HL-60/S4 (cell line): ENCODE measurements around the gene GINS1.
"Not testable (repeated sequence)": the region's sequence is repeated elsewhere in the genome, so short reads cannot be mapped to it uniquely, and the experiment has no call there.

ENCODE experiments used
- in situ Hi-C: fragments of 300-500 bp; cut with MboI; formaldehyde crosslinking; loops from 2 replicates; pipeline ENCODE4 v1.14.3; 2022; ENCODE audit warnings: low sequenced_read_pairs

The GINS1 gene

GRCh38 chr20:25471020-25471419 is 63.5 kb downstream of the GINS1 start:
- in situ Hi-C loops: no loop called here

- in situ Hi-C loops: not testable (repeated sequence)
Measured at GRCh38 chr20:25473297-25473696, 65.8 kb downstream of the GINS1 start.

DNA sequence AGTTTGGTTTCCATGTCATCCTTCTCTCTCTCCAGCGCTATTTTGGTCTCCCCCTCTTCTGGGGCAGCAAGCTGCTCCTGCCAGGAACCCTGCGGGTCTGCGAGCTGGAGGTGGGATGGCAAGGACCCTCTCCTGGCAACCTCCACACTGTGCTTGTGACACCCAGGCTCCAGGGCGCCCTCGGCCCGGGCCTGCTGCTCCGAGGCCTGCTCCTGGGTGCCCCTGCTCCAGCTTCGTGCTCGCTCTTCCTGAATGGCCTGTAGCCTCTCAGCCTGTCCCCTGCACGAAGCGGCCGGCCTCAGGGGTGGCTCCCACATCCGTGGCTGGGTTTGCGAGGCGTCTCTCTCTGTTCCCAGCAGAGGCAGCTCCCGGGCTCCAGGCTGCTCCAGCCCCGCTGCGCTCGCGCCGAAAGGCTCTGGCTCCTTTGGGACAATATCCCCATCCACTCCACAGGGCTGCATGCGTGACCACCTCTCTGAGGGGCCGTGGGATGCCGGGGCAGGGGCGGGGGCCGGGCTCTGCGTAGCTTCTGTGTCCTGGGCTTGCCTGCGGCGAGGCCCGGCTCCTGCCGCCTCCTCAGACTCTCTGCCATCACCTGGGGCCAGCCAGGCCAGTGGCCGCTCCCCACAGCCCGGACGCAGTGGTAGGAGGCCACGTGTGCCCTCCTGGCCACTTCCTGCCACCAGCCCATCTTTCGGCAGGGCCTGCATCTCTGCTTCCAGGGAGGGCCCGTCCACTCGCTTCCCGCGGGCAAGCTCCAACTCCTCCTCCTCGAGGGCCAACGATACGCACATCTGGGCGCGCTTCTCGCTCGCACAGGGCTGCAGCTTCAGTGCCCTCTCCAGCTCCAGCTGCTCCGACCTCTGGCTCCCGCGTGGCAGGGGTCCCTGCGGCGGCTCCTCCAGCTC is 68.9 kb downstream of the GINS1 start:
- in situ Hi-C loops: no loop called here

GRCh38 chr20:25477014-25477882 is 69.8 kb downstream of the GINS1 start:
- in situ Hi-C loops: no loop called here

DNA sequence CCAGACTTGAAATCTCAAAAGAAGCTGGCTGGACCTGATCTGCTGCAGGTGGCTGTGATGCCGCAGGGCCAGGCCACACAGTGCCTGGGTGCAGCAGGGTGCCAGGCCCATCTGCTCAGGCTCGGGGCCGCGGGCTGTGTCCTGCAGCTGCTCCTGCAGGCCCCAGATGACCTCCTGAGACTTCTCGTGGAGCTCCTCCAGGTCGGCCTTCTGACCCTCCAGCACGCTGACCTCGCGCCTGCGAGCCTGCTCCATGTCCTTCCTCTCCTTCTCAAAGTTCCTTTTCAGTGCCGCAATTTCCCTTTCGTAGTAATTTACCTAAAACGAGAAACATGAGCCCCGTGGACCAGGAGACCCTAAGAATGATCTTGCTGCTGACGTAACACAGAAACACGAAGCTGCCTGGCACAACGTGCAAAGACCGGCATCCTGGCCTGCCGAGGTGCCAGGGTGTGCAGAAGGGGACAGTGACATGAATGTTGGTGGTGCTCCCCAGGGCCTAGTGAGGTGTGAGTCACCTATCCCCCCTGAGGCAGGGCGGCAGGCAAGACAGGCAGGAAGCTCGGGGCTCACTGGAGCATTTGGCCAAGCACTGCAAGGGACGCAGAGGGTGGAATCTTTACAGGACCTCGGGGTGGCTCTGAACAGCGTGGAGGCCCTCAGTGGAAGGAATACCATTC is 71.6 kb downstream of the GINS1 start:
- in situ Hi-C loops: no loop called here

GRCh38 chr20:25479638-25480037 is 72.2 kb downstream of the GINS1 start:
- in situ Hi-C loops: no loop called here

DNA sequence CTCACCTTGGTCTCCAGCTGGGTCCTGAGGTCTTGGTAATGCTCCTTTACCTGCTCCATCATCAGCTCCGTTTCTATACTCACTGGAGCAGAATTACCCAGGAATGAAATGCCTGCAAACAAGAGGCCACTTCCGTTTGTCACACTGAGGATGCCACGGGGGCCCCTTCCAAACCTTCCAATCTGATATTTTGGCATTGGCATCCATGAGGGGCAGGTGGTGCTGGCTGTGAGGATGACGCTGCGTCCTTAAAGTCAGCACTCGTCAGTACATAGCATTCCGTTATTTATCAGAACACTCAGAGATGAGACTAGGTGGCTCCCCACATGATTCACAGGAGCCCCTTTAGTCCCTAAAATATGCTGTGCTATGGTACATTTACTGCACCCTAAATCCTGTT is 72.7 kb downstream of the GINS1 start:
- in situ Hi-C loops: no loop called here

DNA sequence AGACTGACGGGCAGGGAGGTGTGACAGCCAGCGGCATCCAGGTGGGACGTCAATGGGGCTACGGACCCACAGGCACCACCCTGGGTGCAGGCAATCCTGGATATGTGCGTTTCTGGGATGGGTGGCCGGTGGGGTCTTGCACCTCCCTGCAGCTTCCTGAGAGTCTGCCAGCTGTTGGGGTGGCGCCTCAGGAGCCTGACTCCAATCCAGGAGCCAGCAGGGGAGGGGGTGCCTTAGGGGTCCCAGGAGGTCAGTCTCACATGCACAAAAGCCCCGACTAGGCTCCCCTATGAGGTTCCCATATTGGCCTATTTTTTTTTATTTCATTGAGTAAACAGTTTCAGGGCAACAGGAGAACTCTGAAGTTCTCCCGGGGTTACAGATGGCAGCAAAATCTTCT is 73.3 kb downstream of the GINS1 start:
- in situ Hi-C loops: no loop called here

DNA sequence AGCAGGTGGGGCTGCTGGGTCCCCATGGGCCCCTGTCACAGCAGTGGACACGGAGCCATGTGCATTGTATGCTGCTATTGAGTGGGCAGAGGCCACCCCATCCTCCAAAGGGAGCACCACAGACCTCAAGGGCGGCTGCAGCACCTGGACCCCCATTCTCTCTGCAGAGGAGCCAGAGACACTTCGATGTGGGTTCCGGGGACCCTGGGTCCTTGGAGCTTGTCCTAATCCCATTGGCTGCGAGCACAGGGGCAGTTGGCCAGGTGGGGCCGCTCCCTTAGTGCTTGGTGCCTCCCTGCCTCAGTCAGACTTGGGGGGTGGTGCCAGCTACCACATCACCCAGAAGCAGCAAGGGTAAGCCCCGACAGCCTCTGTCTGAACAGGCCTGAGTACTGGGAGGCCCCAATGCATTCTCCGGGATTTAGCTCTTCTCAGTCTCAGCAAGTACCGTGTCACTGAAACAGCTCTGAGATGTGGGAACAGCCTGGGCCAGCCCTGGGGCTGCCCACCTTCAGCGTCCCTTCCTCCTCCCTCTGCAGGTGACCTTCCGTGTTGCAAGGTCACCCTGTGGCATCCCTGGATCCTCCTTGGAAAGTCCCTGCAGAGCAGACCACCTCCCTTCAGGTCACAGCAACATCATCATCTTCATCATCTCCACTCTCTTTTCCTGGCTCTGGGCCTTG is 73.9 kb downstream of the GINS1 start:
- in situ Hi-C loops: no loop called here

DNA sequence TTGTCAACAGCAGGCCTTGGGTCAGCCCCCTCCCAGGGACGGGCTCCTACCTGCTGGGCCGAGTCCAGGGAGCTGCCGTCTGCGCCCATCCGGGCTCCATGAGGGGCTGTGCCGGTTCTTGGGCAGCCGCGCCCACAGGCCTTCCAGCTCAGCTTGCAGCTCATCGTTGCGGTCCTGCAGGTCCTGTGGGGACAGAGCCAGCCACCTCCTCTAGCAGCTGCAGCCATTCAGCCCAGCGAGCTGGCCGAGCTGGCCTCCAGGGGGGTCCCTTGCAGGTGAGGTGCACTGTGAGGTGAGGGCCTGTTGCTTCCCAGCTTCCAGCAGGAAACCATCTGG is 74.4 kb downstream of the GINS1 start:
- in situ Hi-C loops: no loop called here

- in situ Hi-C loops: no loop called here
Measured at GRCh38 chr20:25483431-25484132, 76.1 kb downstream of the GINS1 start.

- in situ Hi-C loops: no loop called here
Measured at GRCh38 chr20:25484224-25484846, 76.9 kb downstream of the GINS1 start.

DNA sequence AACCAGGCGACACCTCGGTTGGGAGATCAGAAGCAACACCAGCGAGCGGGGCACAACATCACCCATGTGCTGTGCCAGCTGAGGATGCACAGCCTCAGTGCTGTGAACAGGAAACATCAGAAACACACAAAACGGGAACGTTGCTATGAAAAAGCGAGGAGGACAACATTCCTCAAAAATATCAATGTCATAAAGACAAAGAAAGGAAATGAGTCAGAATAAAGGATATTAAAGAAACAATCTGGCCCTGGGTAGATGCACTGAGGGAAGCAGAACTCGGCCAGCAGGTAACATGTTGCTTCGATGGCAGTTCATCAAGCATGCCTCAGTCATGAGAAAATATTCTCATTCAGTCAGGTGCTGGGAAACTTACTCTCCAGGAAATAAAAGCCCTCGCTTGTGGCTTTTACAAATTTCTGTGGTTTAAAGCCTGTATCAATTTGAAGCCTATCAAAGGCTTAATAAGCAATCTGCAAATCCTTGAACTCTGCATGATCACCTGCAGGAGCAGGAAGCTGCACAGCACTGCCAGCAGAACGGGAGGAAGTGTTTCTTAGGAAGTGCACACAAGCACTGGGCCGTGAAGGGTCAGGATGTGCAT is 77.5 kb downstream of the GINS1 start:
- in situ Hi-C loops: no loop called here

DNA sequence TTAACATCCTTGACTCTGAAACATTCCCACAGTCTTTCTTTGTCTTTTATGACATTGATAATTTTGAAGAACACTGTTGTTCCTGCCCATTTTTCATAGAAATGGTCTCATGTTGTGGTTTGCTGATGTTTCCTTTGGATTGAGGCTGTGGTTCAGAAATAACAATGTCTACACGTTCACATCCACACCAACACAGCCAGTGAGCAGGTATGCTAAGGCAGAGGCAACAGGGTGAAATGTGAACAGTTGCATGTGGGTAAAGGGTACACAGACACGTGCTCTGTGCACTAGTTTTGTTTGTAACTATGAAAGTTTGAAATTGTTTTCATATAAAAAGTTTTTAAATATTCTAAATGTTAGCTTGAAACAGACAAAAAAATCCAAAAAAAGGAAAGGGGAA is 78.4 kb downstream of the GINS1 start:
- in situ Hi-C loops: no loop called here

- in situ Hi-C loops: no loop called here
Measured at GRCh38 chr20:25486377-25486776, 78.9 kb downstream of the GINS1 start.

DNA sequence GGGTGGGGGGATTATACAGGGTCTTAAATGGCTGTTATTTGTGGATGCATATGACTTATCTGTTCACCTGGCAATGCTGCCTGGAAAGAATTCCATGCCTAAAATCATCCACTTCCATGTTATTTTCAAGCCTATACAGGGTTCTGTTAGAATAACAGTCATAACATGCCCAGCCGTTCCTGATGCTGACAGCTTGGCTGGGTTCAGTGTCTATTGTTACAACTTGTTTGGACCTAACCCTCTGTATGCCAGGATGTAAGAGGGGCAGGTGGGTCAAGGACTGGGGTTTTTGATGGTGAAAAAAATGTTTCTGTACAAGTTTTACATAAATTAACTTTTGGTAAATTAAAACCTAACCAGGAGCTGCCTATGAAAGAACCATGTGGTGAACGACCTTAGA is 79.8 kb downstream of the GINS1 start:
- in situ Hi-C loops: no loop called here

GRCh38 chr20:25487975-25488374 is 80.5 kb downstream of the GINS1 start:
- in situ Hi-C loops: no loop called here

- in situ Hi-C loops: no loop called here
Measured at GRCh38 chr20:25489221-25489871, 81.9 kb downstream of the GINS1 start.
